Neural crest cell (in vitro differentiated cells): ENCODE data around the gene PAQR5. TPM values are rescaled to one million over a fixed set of nuclear protein-coding genes. Genes with fewer than 3 reads are reported as not detected.

Experiments
- DNase-seq: peaks from one replicate; pipeline ENCODE4 v3.0.0; 2021; ENCODE audit warnings: low read depth, mixed read lengths, low spot score
- H3K27ac Mint-ChIP-seq: one replicate; pipeline ENCODE4 v1.8.0; 2021; ENCODE audit warnings: mild to moderate bottlenecking, mixed read lengths; ENCODE audit not compliant: unreplicated experiment
- H3K27me3 Mint-ChIP-seq: 2 replicates; pipeline ENCODE4 v1.8.0; 2021; ENCODE audit warnings: low read depth, mild to moderate bottlenecking, mixed read lengths
- H3K36me3 Mint-ChIP-seq: 2 replicates; pipeline ENCODE4 v1.8.0; 2021; ENCODE audit warnings: low read depth, mild to moderate bottlenecking, mixed read lengths
- H3K4me1 Mint-ChIP-seq: 2 replicates; pipeline ENCODE4 v1.8.0; 2021; ENCODE audit warnings: mixed read lengths
- H3K4me3 Mint-ChIP-seq: one replicate; pipeline ENCODE4 v1.8.0; 2021; ENCODE audit warnings: mild to moderate bottlenecking, mixed read lengths
- H3K9me3 Mint-ChIP-seq: 2 replicates; pipeline ENCODE4 v1.8.0; 2021; ENCODE audit warnings: mixed read lengths
- total RNA-seq: library from RNA; stranded (reverse); gene quantifications from 2 replicates; pipeline ENCODE4 v1.2.1, GENCODE V29; 2021
- TF ChIP-seq, protein P1 (sequence below): fragments of 200-600 bp; sonication (generic); conservative IDR thresholded peaks from 2 replicates; pipeline ENCODE4 v1.5.0; 2021; ENCODE audit warnings: antibody characterized with exemption, mild to moderate bottlenecking

The PAQR5 gene
- total RNA-seq, 1 donor from 2014 or later, result 0.21 TPM

DNA sequence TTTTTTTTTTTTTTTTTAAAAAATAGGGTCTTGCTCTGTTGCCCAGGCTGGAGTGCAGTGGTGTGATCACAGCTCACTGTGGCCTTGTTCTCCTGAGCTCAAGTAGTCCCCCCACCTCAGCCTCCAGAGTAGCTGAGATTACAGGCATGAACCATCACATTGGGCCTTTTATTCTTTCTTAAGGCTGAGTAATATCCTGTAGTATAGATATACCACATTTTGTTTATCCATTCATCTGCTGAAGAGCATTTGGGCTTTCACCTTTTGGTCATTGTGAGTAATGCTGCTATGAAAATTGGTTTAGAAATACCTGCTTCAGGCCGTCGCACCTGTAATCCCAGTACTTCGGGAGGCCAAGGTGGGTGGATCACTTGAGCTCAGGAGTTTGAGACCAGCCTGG, 42.6 kb downstream of the PAQR5 start:
- Mint-ChIP-seq H3K27ac (no peak overlapping the region), H3K9me3 (no peaks in the 10 kb centered on the region)

DNA sequence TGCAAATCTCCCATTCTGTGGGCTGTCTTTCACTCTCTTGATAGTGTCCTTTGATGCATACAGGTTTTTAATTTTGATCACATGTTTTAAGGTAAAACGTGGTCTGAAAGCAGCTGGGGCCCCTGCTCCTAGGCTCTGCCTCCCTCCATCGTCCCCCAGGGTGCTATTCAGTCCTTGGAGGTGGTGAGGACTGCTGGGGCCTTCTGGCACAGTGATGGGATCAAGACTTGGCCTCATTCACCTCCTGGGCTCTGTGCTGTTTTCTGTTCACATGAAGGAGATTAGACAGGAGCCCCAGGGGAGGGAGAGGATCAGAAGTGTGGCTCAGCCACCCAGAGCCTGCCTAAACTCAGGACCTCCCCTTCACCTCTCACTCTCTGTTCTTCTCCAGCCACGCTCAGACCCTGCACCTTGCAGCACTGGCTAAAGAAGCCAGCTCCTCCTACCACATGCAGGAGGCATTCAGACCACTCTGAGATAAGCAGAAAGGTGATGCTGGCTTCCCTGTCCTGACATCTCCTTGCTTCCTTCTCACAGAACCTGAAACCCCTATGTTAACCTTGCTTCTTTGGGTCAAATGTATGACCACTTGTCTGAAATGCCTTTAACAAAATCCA, 43.9 kb downstream of the PAQR5 start:
- H3K4me1 Mint-ChIP-seq, result no peaks in the 10 kb centered on the region
- no peak for DNase-seq
- TF ChIP-seq, protein P1, sequence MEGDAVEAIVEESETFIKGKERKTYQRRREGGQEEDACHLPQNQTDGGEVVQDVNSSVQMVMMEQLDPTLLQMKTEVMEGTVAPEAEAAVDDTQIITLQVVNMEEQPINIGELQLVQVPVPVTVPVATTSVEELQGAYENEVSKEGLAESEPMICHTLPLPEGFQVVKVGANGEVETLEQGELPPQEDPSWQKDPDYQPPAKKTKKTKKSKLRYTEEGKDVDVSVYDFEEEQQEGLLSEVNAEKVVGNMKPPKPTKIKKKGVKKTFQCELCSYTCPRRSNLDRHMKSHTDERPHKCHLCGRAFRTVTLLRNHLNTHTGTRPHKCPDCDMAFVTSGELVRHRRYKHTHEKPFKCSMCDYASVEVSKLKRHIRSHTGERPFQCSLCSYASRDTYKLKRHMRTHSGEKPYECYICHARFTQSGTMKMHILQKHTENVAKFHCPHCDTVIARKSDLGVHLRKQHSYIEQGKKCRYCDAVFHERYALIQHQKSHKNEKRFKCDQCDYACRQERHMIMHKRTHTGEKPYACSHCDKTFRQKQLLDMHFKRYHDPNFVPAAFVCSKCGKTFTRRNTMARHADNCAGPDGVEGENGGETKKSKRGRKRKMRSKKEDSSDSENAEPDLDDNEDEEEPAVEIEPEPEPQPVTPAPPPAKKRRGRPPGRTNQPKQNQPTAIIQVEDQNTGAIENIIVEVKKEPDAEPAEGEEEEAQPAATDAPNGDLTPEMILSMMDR, result no peak
- H3K9me3 Mint-ChIP-seq, result no peaks in the 10 kb centered on the region
- H3K36me3 Mint-ChIP-seq, result no peaks in the 10 kb centered on the region
- H3K4me3 Mint-ChIP-seq, result no peak overlapping the region
- no peaks in the 10 kb centered on the region for H3K27me3 Mint-ChIP-seq
- H3K27ac Mint-ChIP-seq, result no peak overlapping the region

More for the DNA sequence above, 42.6 kb downstream of the PAQR5 start:
- Mint-ChIP-seq H3K36me3 (no peaks in the 10 kb centered on the region), H3K4me1 (no peaks in the 10 kb centered on the region), H3K4me3 (no peak overlapping the region), H3K27me3 (no peaks in the 10 kb centered on the region)
- TF ChIP-seq, protein P1, result no peak
- DNase-seq, result no peak

DNA sequence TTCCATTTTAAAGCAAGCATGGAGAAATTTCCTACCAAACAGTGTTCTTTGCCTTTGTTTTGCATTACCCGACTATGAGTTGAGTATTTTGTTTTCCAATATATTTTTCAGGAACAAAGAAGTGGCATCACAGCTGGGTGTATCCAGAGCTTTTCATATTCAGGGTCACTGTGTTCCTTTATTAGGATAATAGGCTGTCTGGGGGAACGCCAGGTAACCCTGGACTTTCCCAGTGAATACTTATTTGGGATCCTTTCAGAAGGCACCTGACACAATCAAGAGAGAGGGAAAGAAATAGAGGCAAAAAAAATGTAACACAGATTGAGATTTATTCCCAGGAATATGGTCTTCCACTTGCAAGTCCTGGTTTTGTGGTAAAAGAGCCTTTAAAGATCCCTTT, 44.4 kb downstream of the PAQR5 start:
- Mint-ChIP-seq H3K36me3 (no peaks in the 10 kb centered on the region), H3K27ac (no peak overlapping the region), H3K9me3 (no peaks in the 10 kb centered on the region), H3K4me1 (no peaks in the 10 kb centered on the region), H3K4me3 (no peak overlapping the region), H3K27me3 (no peaks in the 10 kb centered on the region)
- TF ChIP-seq, protein P1, result no peak
- no peak for DNase-seq

DNA sequence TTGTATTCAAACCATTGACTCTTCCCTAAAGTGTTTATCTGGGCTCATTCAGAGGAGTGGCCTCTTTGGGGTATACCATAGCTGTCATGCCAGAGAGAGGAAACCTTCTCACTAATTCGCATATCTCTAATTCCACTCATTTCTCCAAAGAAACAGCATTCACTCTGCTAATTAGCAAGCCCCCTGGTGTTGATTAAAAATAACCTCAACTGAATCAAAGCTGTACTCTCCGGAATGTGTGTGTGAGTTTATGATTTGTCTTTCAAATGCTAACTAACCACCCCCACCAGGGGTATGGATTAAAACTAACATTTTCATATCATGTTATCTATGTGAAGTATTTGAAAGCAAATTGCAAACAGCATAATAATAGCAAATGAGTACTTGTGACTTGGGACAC, 45.5 kb downstream of the PAQR5 start:
- TF ChIP-seq, protein P1, result no peak
- Mint-ChIP-seq H3K36me3 (no peaks in the 10 kb centered on the region), H3K9me3 (no peaks in the 10 kb centered on the region), H3K27me3 (no peaks in the 10 kb centered on the region), H3K4me3 (no peak overlapping the region), H3K4me1 (no peaks in the 10 kb centered on the region), H3K27ac (no peak overlapping the region)
- no peak for DNase-seq

DNA sequence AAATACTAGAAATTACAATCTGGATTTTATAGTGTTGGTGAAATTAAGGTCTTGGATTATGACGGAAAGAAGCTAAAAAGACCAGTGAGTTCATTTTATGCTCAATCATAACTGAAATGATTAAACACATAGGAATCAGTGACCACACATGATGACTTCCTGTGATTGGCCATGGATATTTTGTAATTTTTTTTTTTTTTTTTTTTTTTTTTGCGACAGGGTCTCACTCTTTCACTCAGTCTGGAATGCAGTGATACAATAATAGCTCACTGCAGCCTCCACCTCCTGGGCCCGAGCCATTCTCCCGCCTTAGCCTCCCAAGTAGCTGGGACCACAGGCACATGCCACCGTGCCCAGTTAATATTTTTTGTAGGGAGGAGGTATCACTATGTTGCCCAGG, 47.4 kb downstream of the PAQR5 start:
- TF ChIP-seq, protein P1, result no peak
- Mint-ChIP-seq H3K4me3 (no peak overlapping the region), H3K27ac (no peak overlapping the region), H3K27me3 (no peaks in the 10 kb centered on the region), H3K36me3 (no peaks in the 10 kb centered on the region), H3K4me1 (no peaks in the 10 kb centered on the region), H3K9me3 (no peaks in the 10 kb centered on the region)
- no peak for DNase-seq
